B cell (primary cell): ENCODE results near the gene CAPN10.

ENCODE experiments used
- CTCF ChIP-seq: fragments of 200-600 bp; IDR thresholded peaks from one replicate; pipeline ENCODE4 v1.8.0; 2022; ENCODE audit warnings: antibody characterized with exemption, mild to moderate bottlenecking
- EZH2 ChIP-seq: IDR thresholded peaks from 2 replicates; pipeline ENCODE4 v1.6.1; 2012; ENCODE audit warnings: borderline replicate concordance, low read depth, mild to moderate bottlenecking, moderate library complexity, low read length; ENCODE audit not compliant: insufficient read depth, poor library complexity, severe bottlenecking

- TF ChIP-seq EZH2, result no peak
- TF ChIP-seq CTCF, result no peak
Observed at GRCh38 chr2:240603081-240603835, 16.7 kb downstream of the CAPN10 start.
